ENCODE measurements around the gene PTTG1.

Gene PTTG1

GRCh38 chr5:160461378-160461777 lies 39.7 kb downstream of the PTTG1 start:
- Histone ChIP-seq H3K4me1 (ENCODE audit: insufficient read depth, insufficient read length) (no peaks in the 10 kb centered on the region), H3K36me3 (ENCODE audit: insufficient read depth, insufficient read length, low read length) (no peaks in the 10 kb centered on the region), H3K9ac (ENCODE audit: insufficient read length, low read depth) (no peak overlapping the region), H3K27me3 (ENCODE audit: insufficient read depth, insufficient read length) (no peaks in the 10 kb centered on the region), H3K4me3 (ENCODE audit: insufficient read length, low read depth) (no peak overlapping the region), H3K9me3 (ENCODE audit: insufficient read depth, low read length) (no peaks in the 10 kb centered on the region)
- no peak for DNase-seq (ENCODE audit: low read depth, low spot score)
- TF ChIP-seq YY1 (IDR thresholded peaks at IDR 0.05; ENCODE audit: insufficient read depth, insufficient read length) (no peak), ZNF274 (IDR thresholded peaks at IDR 0.05; ENCODE audit: low read depth, low read length) (no peak), SUZ12 (IDR thresholded peaks at IDR 0.05; ENCODE audit: extremely low read depth, insufficient read depth, insufficient read length) (no peak)

GRCh38 chr5:160462167-160462566 lies 40.5 kb downstream of the PTTG1 start:
- Histone ChIP-seq H3K9me3 (ENCODE audit: insufficient read depth, low read length) (no peaks in the 10 kb centered on the region), H3K36me3 (ENCODE audit: insufficient read depth, insufficient read length, low read length) (no peaks in the 10 kb centered on the region), H3K4me1 (ENCODE audit: insufficient read depth, insufficient read length) (no peaks in the 10 kb centered on the region), H3K4me3 (ENCODE audit: insufficient read length, low read depth) (no peak overlapping the region), H3K27me3 (ENCODE audit: insufficient read depth, insufficient read length) (no peaks in the 10 kb centered on the region), H3K9ac (ENCODE audit: insufficient read length, low read depth) (no peak overlapping the region)
- TF ChIP-seq SUZ12 (IDR thresholded peaks at IDR 0.05; ENCODE audit: extremely low read depth, insufficient read depth, insufficient read length) (no peak), ZNF274 (IDR thresholded peaks at IDR 0.05; ENCODE audit: low read depth, low read length) (no peak), YY1 (IDR thresholded peaks at IDR 0.05; ENCODE audit: insufficient read depth, insufficient read length) (no peak)
- DNase-seq (ENCODE audit: low read depth, low spot score), result no peak

GRCh38 chr5:160463227-160463626 lies 41.6 kb downstream of the PTTG1 start:
- no peak for TF ChIP-seq ZNF274 (IDR thresholded peaks at IDR 0.05; ENCODE audit: low read depth, low read length)
- no peak for TF ChIP-seq SUZ12 (IDR thresholded peaks at IDR 0.05; ENCODE audit: extremely low read depth, insufficient read depth, insufficient read length)
- TF ChIP-seq YY1 (IDR thresholded peaks at IDR 0.05; ENCODE audit: insufficient read depth, insufficient read length), result no peak
- Histone ChIP-seq H3K9ac (ENCODE audit: insufficient read length, low read depth) (no peak overlapping the region), H3K27me3 (ENCODE audit: insufficient read depth, insufficient read length) (no peaks in the 10 kb centered on the region), H3K4me3 (ENCODE audit: insufficient read length, low read depth) (no peak overlapping the region), H3K36me3 (ENCODE audit: insufficient read depth, insufficient read length, low read length) (no peaks in the 10 kb centered on the region), H3K9me3 (ENCODE audit: insufficient read depth, low read length) (no peaks in the 10 kb centered on the region), H3K4me1 (ENCODE audit: insufficient read depth, insufficient read length) (peaks cover 5% of the 10 kb centered on the region)
- no peak for DNase-seq (ENCODE audit: low read depth, low spot score)

- DNase-seq (ENCODE audit: low read depth, low spot score), result no peak
- Histone ChIP-seq H3K4me1 (ENCODE audit: insufficient read depth, insufficient read length) (peaks cover 5% of the 10 kb centered on the region), H3K9ac (ENCODE audit: insufficient read length, low read depth) (no peak overlapping the region)
Measured at GRCh38 chr5:160463740-160464465, 42.2 kb downstream of the PTTG1 start.

GRCh38 chr5:160464466-160464797 lies 42.8 kb downstream of the PTTG1 start:
- no peaks in the 10 kb centered on the region for H3K27me3 ChIP-seq (ENCODE audit: insufficient read depth, insufficient read length)
- H3K4me3 ChIP-seq (ENCODE audit: insufficient read length, low read depth), result no peak overlapping the region
- no peaks in the 10 kb centered on the region for H3K36me3 ChIP-seq (ENCODE audit: insufficient read depth, insufficient read length, low read length)
- no peak overlapping the region for H3K9ac ChIP-seq (ENCODE audit: insufficient read length, low read depth)
- TF ChIP-seq ZNF274 (IDR thresholded peaks at IDR 0.05; ENCODE audit: low read depth, low read length), result no peak
- no peak for DNase-seq (ENCODE audit: low read depth, low spot score)
- H3K9me3 ChIP-seq (ENCODE audit: insufficient read depth, low read length), result no peaks in the 10 kb centered on the region
- peaks cover 5% of the 10 kb centered on the region for H3K4me1 ChIP-seq (ENCODE audit: insufficient read depth, insufficient read length)

More at GRCh38 chr5:160463740-160464465, 42.2 kb downstream of the PTTG1 start:
- Histone ChIP-seq H3K9me3 (ENCODE audit: insufficient read depth, low read length) (no peaks in the 10 kb centered on the region), H3K27me3 (ENCODE audit: insufficient read depth, insufficient read length) (no peaks in the 10 kb centered on the region), H3K4me3 (ENCODE audit: insufficient read length, low read depth) (no peak overlapping the region), H3K36me3 (ENCODE audit: insufficient read depth, insufficient read length, low read length) (no peaks in the 10 kb centered on the region)
- TF ChIP-seq YY1 (IDR thresholded peaks at IDR 0.05; ENCODE audit: insufficient read depth, insufficient read length) (no peak), ZNF274 (IDR thresholded peaks at IDR 0.05; ENCODE audit: low read depth, low read length) (no peak), SUZ12 (IDR thresholded peaks at IDR 0.05; ENCODE audit: extremely low read depth, insufficient read depth, insufficient read length) (no peak)

GRCh38 chr5:160466116-160466515 lies 44.5 kb downstream of the PTTG1 start:
- Histone ChIP-seq H3K36me3 (ENCODE audit: insufficient read depth, insufficient read length, low read length) (no peaks in the 10 kb centered on the region), H3K4me3 (ENCODE audit: insufficient read length, low read depth) (no peak overlapping the region), H3K27me3 (ENCODE audit: insufficient read depth, insufficient read length) (no peaks in the 10 kb centered on the region), H3K4me1 (ENCODE audit: insufficient read depth, insufficient read length) (peaks cover 5% of the 10 kb centered on the region), H3K9ac (ENCODE audit: insufficient read length, low read depth) (no peak overlapping the region), H3K9me3 (ENCODE audit: insufficient read depth, low read length) (no peaks in the 10 kb centered on the region)
- TF ChIP-seq SUZ12 (IDR thresholded peaks at IDR 0.05; ENCODE audit: extremely low read depth, insufficient read depth, insufficient read length) (no peak), YY1 (IDR thresholded peaks at IDR 0.05; ENCODE audit: insufficient read depth, insufficient read length) (no peak), ZNF274 (IDR thresholded peaks at IDR 0.05; ENCODE audit: low read depth, low read length) (no peak)
- DNase-seq (ENCODE audit: low read depth, low spot score), result no peak

- no peak for DNase-seq (ENCODE audit: low read depth, low spot score)
- Histone ChIP-seq H3K4me3 (ENCODE audit: insufficient read length, low read depth) (no peak overlapping the region), H3K9me3 (ENCODE audit: insufficient read depth, low read length) (no peaks in the 10 kb centered on the region), H3K4me1 (ENCODE audit: insufficient read depth, insufficient read length) (peaks cover 5% of the 10 kb centered on the region), H3K36me3 (ENCODE audit: insufficient read depth, insufficient read length, low read length) (no peaks in the 10 kb centered on the region), H3K9ac (ENCODE audit: insufficient read length, low read depth) (no peak overlapping the region), H3K27me3 (ENCODE audit: insufficient read depth, insufficient read length) (no peaks in the 10 kb centered on the region)
- TF ChIP-seq ZNF274 (IDR thresholded peaks at IDR 0.05; ENCODE audit: low read depth, low read length) (no peak), YY1 (IDR thresholded peaks at IDR 0.05; ENCODE audit: insufficient read depth, insufficient read length) (no peak), SUZ12 (IDR thresholded peaks at IDR 0.05; ENCODE audit: extremely low read depth, insufficient read depth, insufficient read length) (no peak)
Measured at GRCh38 chr5:160466889-160467554, 45.4 kb downstream of the PTTG1 start.
